ENCODE results near the gene OR8G1. TPM values are rescaled to one million over a fixed set of nuclear protein-coding genes. Genes with fewer than 3 reads are reported as not detected.
"Not testable (repeated sequence)": the region's sequence is repeated elsewhere in the genome, so short reads cannot be mapped to it uniquely, and the experiment has no call there.

The OR8G1 gene
- total RNA-seq, 1 donor from 2014 or later = not detected

GRCh38 chr11:124238512-124238911 is 2.4 kb upstream of the OR8G1 start:
- no peaks in the 10 kb centered on the region for H3K9me3 Mint-ChIP-seq
- intact Hi-C loops (cut with micrococcal nuclease) = no loop called here
- H3K4me3 Mint-ChIP-seq = no peak overlapping the region
- POLR2A ChIA-PET = no interaction called here
- DNase-seq = no peak
- no peak overlapping the region for H3K27ac Mint-ChIP-seq
- ATAC-seq (ENCODE audit: low read depth) = no peak
- CTCF ChIA-PET = no interaction called here
- no peak for TF ChIP-seq CTCF (IDR thresholded peaks at IDR 0.05)
- peaks cover 2% of the 10 kb centered on the region for H3K27me3 Mint-ChIP-seq
- H3K36me3 Mint-ChIP-seq (ENCODE audit: low read depth) = no peaks in the 10 kb centered on the region
- no peaks in the 10 kb centered on the region for H3K4me1 Mint-ChIP-seq

- DNase-seq; H3K27ac Mint-ChIP-seq; intact Hi-C loops (cut with micrococcal nuclease); H3K36me3 Mint-ChIP-seq (ENCODE audit: low read depth); H3K27me3 Mint-ChIP-seq; CTCF ChIA-PET; POLR2A ChIA-PET; ATAC-seq (ENCODE audit: low read depth); H3K9me3 Mint-ChIP-seq; H3K4me3 Mint-ChIP-seq; H3K4me1 Mint-ChIP-seq: not testable (repeated sequence)
Observed at GRCh38 chr11:124249869-124250268, 9.0 kb downstream of the OR8G1 start.

- no peak for DNase-seq
- Mint-ChIP-seq H3K4me1 (no peaks in the 10 kb centered on the region), H3K27ac (no peak within 1 kb of the TSS), H3K9me3 (no peaks in the 10 kb centered on the region), H3K4me3 (no peak within 1 kb of the TSS), H3K27me3 (no peaks in the 10 kb centered on the region), H3K36me3 (ENCODE audit: low read depth) (no peaks in the 10 kb centered on the region)
- ChIA-PET POLR2A (no interaction called here), CTCF (no interaction called here)
- ATAC-seq (ENCODE audit: low read depth) = no peak
- no peak for TF ChIP-seq CTCF (IDR thresholded peaks at IDR 0.05)
- intact Hi-C loops (cut with micrococcal nuclease) = no loop called here
Observed at GRCh38 chr11:124256076-124256475, 15.2 kb downstream of the OR8G1 start, which contains the start of gene OR8G5. Gene OR8G5 (plus strand): TSS chr11:124256376. CDS start chr11:124264932, 8,556 bp downstream.

GRCh38 chr11:124265041-124265440 is 24.1 kb downstream of the OR8G1 start:
- intact Hi-C loops (cut with micrococcal nuclease); CTCF ChIA-PET; H3K4me3 Mint-ChIP-seq; H3K9me3 Mint-ChIP-seq; H3K27ac Mint-ChIP-seq; H3K36me3 Mint-ChIP-seq (ENCODE audit: low read depth); H3K27me3 Mint-ChIP-seq; ATAC-seq (ENCODE audit: low read depth); POLR2A ChIA-PET; H3K4me1 Mint-ChIP-seq; DNase-seq: not testable (repeated sequence)

- H3K4me3 Mint-ChIP-seq; CTCF ChIA-PET; ATAC-seq (ENCODE audit: low read depth); H3K27ac Mint-ChIP-seq; H3K9me3 Mint-ChIP-seq; H3K36me3 Mint-ChIP-seq (ENCODE audit: low read depth); H3K27me3 Mint-ChIP-seq; intact Hi-C loops (cut with micrococcal nuclease); POLR2A ChIA-PET; H3K4me1 Mint-ChIP-seq; DNase-seq: not testable (repeated sequence)
Observed at GRCh38 chr11:124270886-124271285, 30.0 kb downstream of the OR8G1 start.

GRCh38 chr11:124274000-124274399 is 33.1 kb downstream of the OR8G1 start:
- Mint-ChIP-seq H3K4me1 (no peaks in the 10 kb centered on the region), H3K36me3 (ENCODE audit: low read depth) (no peaks in the 10 kb centered on the region), H3K27me3 (peaks cover 5% of the 10 kb centered on the region), H3K9me3 (no peaks in the 10 kb centered on the region), H3K4me3 (no peak overlapping the region), H3K27ac (no peak overlapping the region)
- intact Hi-C loops (cut with micrococcal nuclease) = no loop called here
- CTCF ChIA-PET = no interaction called here
- no peak for ATAC-seq (ENCODE audit: low read depth)
- TF ChIP-seq CTCF (IDR thresholded peaks at IDR 0.05) = no peak
- POLR2A ChIA-PET = no interaction called here
- DNase-seq = no peak

- intact Hi-C loops (cut with micrococcal nuclease) = no loop called here
- Mint-ChIP-seq H3K4me1 (no peaks in the 10 kb centered on the region), H3K9me3 (peaks cover 1% of the 10 kb centered on the region), H3K36me3 (ENCODE audit: low read depth) (no peaks in the 10 kb centered on the region), H3K27me3 (peaks cover 3% of the 10 kb centered on the region), H3K27ac (no peak overlapping the region), H3K4me3 (no peak overlapping the region)
- ATAC-seq (ENCODE audit: low read depth) (no peak), DNase-seq (no peak)
- ChIA-PET POLR2A (no interaction called here), CTCF (no interaction called here)
- no peak for TF ChIP-seq CTCF (IDR thresholded peaks at IDR 0.05)
Observed at GRCh38 chr11:124276081-124276480, 35.2 kb downstream of the OR8G1 start.

Data from activated B cell treated with CpG ODN at 0.5 μM for 24 hours (primary cell).